Measurements from ENCODE around the gene ANO1.

Gene ANO1

DNA sequence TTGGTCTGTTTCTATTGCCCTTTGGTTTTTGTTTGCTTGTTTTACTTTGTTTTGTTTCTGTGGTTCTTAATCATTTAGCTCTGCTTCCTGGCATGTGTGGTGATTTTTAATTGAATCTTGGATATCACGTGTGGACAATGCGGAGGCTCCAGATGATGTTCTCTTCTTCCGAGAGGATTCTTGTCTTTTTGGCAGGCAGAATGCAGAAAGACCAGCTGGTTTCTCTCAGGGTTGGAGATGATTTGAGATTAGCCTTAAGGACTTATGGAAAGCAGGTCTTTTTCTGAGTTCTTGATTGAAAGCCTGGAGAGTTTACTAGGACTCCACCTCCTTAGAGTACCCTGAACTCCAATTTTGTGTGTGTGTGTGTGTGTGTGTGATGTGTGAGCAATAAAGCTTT, 21.0 kb upstream of the ANO1 start:
- H3K79me2 ChIP-seq (ENCODE audit: control insufficient read depth, insufficient read depth, low read length), result no peaks in the 10 kb centered on the region
- H3K4ac ChIP-seq (ENCODE audit: low read depth, low read length), result no peak overlapping the region
- H3K4me1 ChIP-seq (ENCODE audit: control insufficient read depth, low read depth, low read length), result peaks cover 2% of the 10 kb centered on the region
- no peak overlapping the region for H3K4me2 ChIP-seq (ENCODE audit: low read length)
- H3K9ac ChIP-seq (ENCODE audit: low read length), result no peak overlapping the region
- DNase-seq, result no peak
- H3K23ac ChIP-seq (ENCODE audit: low read length), result no peak overlapping the region
- no peak overlapping the region for H3K56ac ChIP-seq (ENCODE audit: low read length)
- H3K79me1 ChIP-seq (ENCODE audit: low read length), result no peaks in the 10 kb centered on the region
- H2BK5ac ChIP-seq (ENCODE audit: low read length), result no peak overlapping the region
- no peak overlapping the region for H2AK5ac ChIP-seq (ENCODE audit: low read length)
- no peak overlapping the region for H2BK120ac ChIP-seq (ENCODE audit: low read depth, low read length)
- H3K36me3 ChIP-seq (ENCODE audit: control insufficient read depth, insufficient read depth, low read length), result no peaks in the 10 kb centered on the region
- no peak overlapping the region for H4K8ac ChIP-seq (ENCODE audit: low read depth, low read length)
- no peak overlapping the region for H3K4me3 ChIP-seq (ENCODE audit: low read length)
- H4K5ac ChIP-seq (ENCODE audit: low read length), result no peak overlapping the region
- no peak overlapping the region for H3K18ac ChIP-seq (ENCODE audit: low read length)
- H2BK15ac ChIP-seq (replicated peaks; ENCODE audit: low read depth), result no peak overlapping the region
- H3K27ac ChIP-seq (ENCODE audit: low read depth, low read length), result no peak overlapping the region
- no peaks in the 10 kb centered on the region for H3K27me3 ChIP-seq (ENCODE audit: insufficient read depth, low read length, poor library complexity)
- no CpG with 5 or more reads among the region's 3 CpGs for WGBS (ENCODE audit: extremely low coverage, insufficient coverage, low lambda C conversion rate)

DNA sequence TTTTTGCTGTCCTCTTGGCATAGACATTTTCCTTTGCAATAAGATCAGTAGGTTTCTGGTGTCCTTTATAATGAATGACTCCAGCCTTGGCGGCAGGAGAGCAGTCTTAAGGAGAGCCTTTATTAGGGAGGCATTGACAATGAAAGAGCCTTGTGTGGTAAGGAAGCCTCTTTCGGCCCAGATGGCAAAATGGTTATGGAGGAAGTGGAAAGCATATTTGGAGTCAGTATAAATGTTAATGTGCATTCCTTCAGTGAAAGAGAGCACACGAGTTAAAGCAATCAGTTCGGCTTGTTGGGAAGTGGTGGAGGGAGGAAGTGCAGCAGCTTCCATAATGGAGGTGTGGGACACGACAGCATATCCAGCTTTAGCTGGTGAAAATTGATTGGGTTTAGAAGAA, 18.1 kb upstream of the ANO1 start:
- WGBS (ENCODE audit: extremely low coverage, insufficient coverage, low lambda C conversion rate), result no CpG with 5 or more reads among the region's 5 CpGs
- Histone ChIP-seq H3K79me1 (ENCODE audit: low read length) (no peaks in the 10 kb centered on the region), H2BK5ac (ENCODE audit: low read length) (no peak overlapping the region), H2BK120ac (ENCODE audit: low read depth, low read length) (no peak overlapping the region), H3K27ac (ENCODE audit: low read depth, low read length) (no peak overlapping the region), H3K4me2 (ENCODE audit: low read length) (no peak overlapping the region), H3K4ac (ENCODE audit: low read depth, low read length) (no peak overlapping the region), H3K9ac (ENCODE audit: low read length) (no peak overlapping the region), H3K56ac (ENCODE audit: low read length) (no peak overlapping the region), H2AK5ac (ENCODE audit: low read length) (no peak overlapping the region), H3K23ac (ENCODE audit: low read length) (no peak overlapping the region), H4K5ac (ENCODE audit: low read length) (no peak overlapping the region), H3K36me3 (ENCODE audit: control insufficient read depth, insufficient read depth, low read length) (no peaks in the 10 kb centered on the region), H3K4me1 (ENCODE audit: control insufficient read depth, low read depth, low read length) (peaks cover 2% of the 10 kb centered on the region), H3K4me3 (ENCODE audit: low read length) (no peak overlapping the region), H3K27me3 (ENCODE audit: insufficient read depth, low read length, poor library complexity) (no peaks in the 10 kb centered on the region), H4K8ac (ENCODE audit: low read depth, low read length) (no peak overlapping the region), H2BK15ac (replicated peaks; ENCODE audit: low read depth) (no peak overlapping the region), H3K18ac (ENCODE audit: low read length) (no peak overlapping the region), H3K79me2 (ENCODE audit: control insufficient read depth, insufficient read depth, low read length) (no peaks in the 10 kb centered on the region)
- no peak for DNase-seq

DNA sequence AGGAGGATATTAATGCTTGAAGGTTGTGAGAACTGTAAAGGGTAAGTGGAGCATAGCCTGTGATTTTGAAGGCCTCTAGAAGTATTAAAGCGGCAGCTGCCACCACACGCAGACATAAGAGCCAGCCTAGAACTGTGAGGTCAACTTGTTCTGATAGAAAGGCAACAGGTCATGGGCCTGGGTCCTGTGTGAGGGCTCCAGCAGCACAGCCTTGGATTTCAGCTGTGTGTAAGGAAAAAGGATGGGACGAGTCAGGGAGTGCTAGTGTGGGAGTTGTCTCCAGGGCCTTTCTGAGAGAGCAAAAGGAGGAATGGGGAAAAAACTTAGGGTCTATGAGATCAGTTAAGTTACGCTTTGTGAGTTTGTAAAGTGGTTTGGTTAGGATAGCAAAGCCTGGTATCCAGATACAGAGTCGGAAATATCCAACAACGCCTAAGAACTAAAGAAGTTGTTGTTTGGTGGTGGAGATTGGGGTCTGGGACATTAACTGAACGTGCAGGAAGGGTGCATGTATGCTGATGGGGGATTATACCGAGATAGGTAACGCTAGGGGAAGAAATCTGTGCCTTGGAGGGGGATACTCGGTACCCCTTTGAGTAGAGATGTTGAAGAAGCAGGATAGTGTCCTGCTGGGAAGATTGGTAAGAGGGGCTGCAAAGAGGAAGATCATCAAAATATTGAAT, 17.4 kb upstream of the ANO1 start:
- Histone ChIP-seq H3K56ac (ENCODE audit: low read length) (no peak overlapping the region), H4K8ac (ENCODE audit: low read depth, low read length) (no peak overlapping the region), H2BK15ac (replicated peaks; ENCODE audit: low read depth) (no peak overlapping the region), H3K9ac (ENCODE audit: low read length) (no peak overlapping the region), H3K4ac (ENCODE audit: low read depth, low read length) (no peak overlapping the region), H3K4me1 (ENCODE audit: control insufficient read depth, low read depth, low read length) (peaks cover 2% of the 10 kb centered on the region), H2BK120ac (ENCODE audit: low read depth, low read length) (no peak overlapping the region), H3K27me3 (ENCODE audit: insufficient read depth, low read length, poor library complexity) (no peaks in the 10 kb centered on the region), H3K36me3 (ENCODE audit: control insufficient read depth, insufficient read depth, low read length) (no peaks in the 10 kb centered on the region), H3K79me1 (ENCODE audit: low read length) (no peaks in the 10 kb centered on the region), H3K4me2 (ENCODE audit: low read length) (no peak overlapping the region), H3K18ac (ENCODE audit: low read length) (no peak overlapping the region), H4K5ac (ENCODE audit: low read length) (no peak overlapping the region), H2AK5ac (ENCODE audit: low read length) (no peak overlapping the region), H3K27ac (ENCODE audit: low read depth, low read length) (no peak overlapping the region), H2BK5ac (ENCODE audit: low read length) (no peak overlapping the region), H3K4me3 (ENCODE audit: low read length) (no peak overlapping the region), H3K79me2 (ENCODE audit: control insufficient read depth, insufficient read depth, low read length) (no peaks in the 10 kb centered on the region), H3K23ac (ENCODE audit: low read length) (no peak overlapping the region)
- no peak for DNase-seq
- WGBS (ENCODE audit: extremely low coverage, insufficient coverage, low lambda C conversion rate), result no CpG with 5 or more reads among the region's 10 CpGs

DNA sequence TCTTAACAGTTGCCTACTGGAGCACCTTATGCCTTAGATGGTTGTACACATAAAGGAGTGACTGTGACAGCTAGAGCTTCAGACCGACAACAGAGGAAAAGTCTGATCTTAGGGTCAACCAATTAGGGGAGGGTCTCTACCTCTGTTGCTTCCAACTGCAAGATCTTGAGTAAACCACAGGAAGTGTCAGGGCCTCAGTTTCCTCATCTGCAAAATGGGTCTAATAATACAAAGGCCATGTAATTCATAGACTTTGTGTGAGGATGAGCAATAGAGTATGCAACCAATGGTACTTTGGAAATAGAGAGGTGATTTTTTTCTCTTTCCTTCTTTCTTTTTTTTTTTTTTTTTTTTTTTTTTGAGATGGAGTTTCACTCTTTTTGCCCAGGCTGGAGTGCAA, 16.4 kb upstream of the ANO1 start:
- Histone ChIP-seq H3K79me1 (ENCODE audit: low read length) (no peaks in the 10 kb centered on the region), H2BK15ac (replicated peaks; ENCODE audit: low read depth) (no peak overlapping the region), H4K8ac (ENCODE audit: low read depth, low read length) (no peak overlapping the region), H2BK5ac (ENCODE audit: low read length) (no peak overlapping the region), H3K4me1 (ENCODE audit: control insufficient read depth, low read depth, low read length) (peaks cover 2% of the 10 kb centered on the region), H3K4ac (ENCODE audit: low read depth, low read length) (no peak overlapping the region), H2BK120ac (ENCODE audit: low read depth, low read length) (no peak overlapping the region), H2AK5ac (ENCODE audit: low read length) (no peak overlapping the region), H3K27me3 (ENCODE audit: insufficient read depth, low read length, poor library complexity) (no peaks in the 10 kb centered on the region), H3K56ac (ENCODE audit: low read length) (no peak overlapping the region), H3K18ac (ENCODE audit: low read length) (no peak overlapping the region), H4K5ac (ENCODE audit: low read length) (no peak overlapping the region), H3K9ac (ENCODE audit: low read length) (no peak overlapping the region), H3K23ac (ENCODE audit: low read length) (no peak overlapping the region), H3K79me2 (ENCODE audit: control insufficient read depth, insufficient read depth, low read length) (no peaks in the 10 kb centered on the region), H3K36me3 (ENCODE audit: control insufficient read depth, insufficient read depth, low read length) (no peaks in the 10 kb centered on the region), H3K27ac (ENCODE audit: low read depth, low read length) (no peak overlapping the region), H3K4me3 (ENCODE audit: low read length) (no peak overlapping the region), H3K4me2 (ENCODE audit: low read length) (no peak overlapping the region)
- WGBS (ENCODE audit: extremely low coverage, insufficient coverage, low lambda C conversion rate), result no CpG with 5 or more reads among the region's 1 CpG
- DNase-seq, result no peak

DNA sequence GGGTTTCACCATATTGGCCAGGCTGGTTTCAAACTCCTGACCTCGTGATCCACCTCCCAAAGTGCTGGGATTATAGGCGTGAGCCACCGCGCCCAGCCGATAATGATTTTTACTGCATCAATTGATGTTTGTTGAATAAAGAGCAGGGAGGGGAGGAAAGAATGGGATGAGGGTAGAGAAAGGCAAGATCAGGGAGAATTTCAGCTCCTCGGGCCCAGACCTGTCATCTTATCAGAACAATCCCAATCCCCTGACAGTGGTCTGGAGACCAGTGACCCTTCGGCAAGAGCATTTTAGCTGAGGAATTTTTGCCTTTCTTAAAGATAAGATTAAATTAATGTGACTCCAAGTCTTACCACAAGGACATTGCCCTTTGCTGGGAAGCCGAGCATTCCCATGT, 15.0 kb upstream of the ANO1 start:
- Histone ChIP-seq H2BK120ac (ENCODE audit: low read depth, low read length) (no peak overlapping the region), H3K18ac (ENCODE audit: low read length) (no peak overlapping the region)
- DNase-seq, result peak; percentile 41

DNA sequence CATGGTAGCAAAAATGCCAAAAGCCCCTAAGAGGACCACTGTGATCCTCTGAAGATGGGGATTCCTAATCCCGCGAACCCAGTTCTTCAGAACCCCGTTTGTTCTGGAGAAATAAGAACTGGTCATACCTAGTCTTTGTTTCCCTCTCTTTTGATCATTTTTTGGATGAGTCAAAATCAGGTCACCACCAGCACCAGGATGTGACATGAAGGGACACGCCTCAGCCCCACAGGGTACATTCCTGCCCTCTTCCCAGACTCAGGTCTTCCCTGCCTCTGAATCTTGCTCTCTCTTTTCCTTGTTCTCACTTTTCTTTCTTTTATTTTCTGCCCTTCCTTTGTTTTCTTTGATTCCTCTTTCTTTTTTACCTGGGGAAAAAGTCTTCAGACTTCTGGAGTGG, 14.6 kb upstream of the ANO1 start:
- Histone ChIP-seq H3K4me2 (ENCODE audit: low read length) (no peak overlapping the region), H3K56ac (ENCODE audit: low read length) (no peak overlapping the region), H3K79me1 (ENCODE audit: low read length) (no peaks in the 10 kb centered on the region), H3K4ac (ENCODE audit: low read depth, low read length) (no peak overlapping the region), H2BK15ac (replicated peaks; ENCODE audit: low read depth) (no peak overlapping the region), H4K5ac (ENCODE audit: low read length) (no peak overlapping the region), H3K23ac (ENCODE audit: low read length) (no peak overlapping the region), H3K79me2 (ENCODE audit: control insufficient read depth, insufficient read depth, low read length) (no peaks in the 10 kb centered on the region), H3K36me3 (ENCODE audit: control insufficient read depth, insufficient read depth, low read length) (no peaks in the 10 kb centered on the region), H3K4me1 (ENCODE audit: control insufficient read depth, low read depth, low read length) (peaks cover 4% of the 10 kb centered on the region), H2AK5ac (ENCODE audit: low read length) (no peak overlapping the region), H2BK120ac (ENCODE audit: low read depth, low read length) (no peak overlapping the region), H3K27me3 (ENCODE audit: insufficient read depth, low read length, poor library complexity) (no peaks in the 10 kb centered on the region), H3K27ac (ENCODE audit: low read depth, low read length) (no peak overlapping the region), H3K4me3 (ENCODE audit: low read length) (no peak overlapping the region), H4K8ac (ENCODE audit: low read depth, low read length) (no peak overlapping the region), H2BK5ac (ENCODE audit: low read length) (no peak overlapping the region), H3K18ac (ENCODE audit: low read length) (no peak overlapping the region), H3K9ac (ENCODE audit: low read length) (no peak overlapping the region)
- DNase-seq, result no peak
- WGBS (ENCODE audit: extremely low coverage, insufficient coverage, low lambda C conversion rate), result no CpG with 5 or more reads among the region's 4 CpGs

More for the DNA sequence above, 15.0 kb upstream of the ANO1 start:
- Histone ChIP-seq H3K27ac (ENCODE audit: low read depth, low read length) (no peak overlapping the region), H2BK15ac (replicated peaks; ENCODE audit: low read depth) (no peak overlapping the region), H3K4me1 (ENCODE audit: control insufficient read depth, low read depth, low read length) (peaks cover 2% of the 10 kb centered on the region), H3K79me1 (ENCODE audit: low read length) (no peaks in the 10 kb centered on the region), H3K4me3 (ENCODE audit: low read length) (no peak overlapping the region), H4K8ac (ENCODE audit: low read depth, low read length) (no peak overlapping the region), H2AK5ac (ENCODE audit: low read length) (no peak overlapping the region), H4K5ac (ENCODE audit: low read length) (no peak overlapping the region), H3K79me2 (ENCODE audit: control insufficient read depth, insufficient read depth, low read length) (no peaks in the 10 kb centered on the region), H3K36me3 (ENCODE audit: control insufficient read depth, insufficient read depth, low read length) (no peaks in the 10 kb centered on the region), H3K23ac (ENCODE audit: low read length) (no peak overlapping the region), H3K56ac (ENCODE audit: low read length) (no peak overlapping the region), H3K4ac (ENCODE audit: low read depth, low read length) (no peak overlapping the region), H3K9ac (ENCODE audit: low read length) (no peak overlapping the region), H2BK5ac (ENCODE audit: low read length) (no peak overlapping the region), H3K4me2 (ENCODE audit: low read length) (no peak overlapping the region), H3K27me3 (ENCODE audit: insufficient read depth, low read length, poor library complexity) (no peaks in the 10 kb centered on the region)
- no CpG with 5 or more reads among the region's 8 CpGs for whole genome bisulfite sequencing (ENCODE audit: extremely low coverage, insufficient coverage, low lambda C conversion rate)
